ENCODE results near the gene SLC41A2.

DNA sequence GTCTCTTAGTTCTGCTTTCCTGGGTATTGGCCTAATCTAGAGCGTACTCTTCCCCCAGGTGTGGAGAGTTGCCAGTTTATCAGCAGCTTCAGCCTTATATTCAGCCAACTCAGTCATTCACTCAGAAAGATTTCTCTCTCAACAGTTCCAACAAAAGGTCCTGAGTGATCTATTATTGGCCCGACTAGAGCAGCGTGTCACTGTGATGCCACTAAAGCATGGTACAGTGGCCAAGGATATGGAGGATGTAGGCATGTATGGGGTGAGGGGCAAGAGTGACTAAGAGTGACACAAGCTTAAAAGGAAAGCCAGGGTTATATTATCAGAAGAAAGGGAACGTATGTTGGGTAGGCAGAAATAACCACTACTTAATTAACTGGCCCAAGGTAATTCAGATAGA, 32.9 kb upstream of the SLC41A2 start:
- TF ChIP-seq, protein P1, sequence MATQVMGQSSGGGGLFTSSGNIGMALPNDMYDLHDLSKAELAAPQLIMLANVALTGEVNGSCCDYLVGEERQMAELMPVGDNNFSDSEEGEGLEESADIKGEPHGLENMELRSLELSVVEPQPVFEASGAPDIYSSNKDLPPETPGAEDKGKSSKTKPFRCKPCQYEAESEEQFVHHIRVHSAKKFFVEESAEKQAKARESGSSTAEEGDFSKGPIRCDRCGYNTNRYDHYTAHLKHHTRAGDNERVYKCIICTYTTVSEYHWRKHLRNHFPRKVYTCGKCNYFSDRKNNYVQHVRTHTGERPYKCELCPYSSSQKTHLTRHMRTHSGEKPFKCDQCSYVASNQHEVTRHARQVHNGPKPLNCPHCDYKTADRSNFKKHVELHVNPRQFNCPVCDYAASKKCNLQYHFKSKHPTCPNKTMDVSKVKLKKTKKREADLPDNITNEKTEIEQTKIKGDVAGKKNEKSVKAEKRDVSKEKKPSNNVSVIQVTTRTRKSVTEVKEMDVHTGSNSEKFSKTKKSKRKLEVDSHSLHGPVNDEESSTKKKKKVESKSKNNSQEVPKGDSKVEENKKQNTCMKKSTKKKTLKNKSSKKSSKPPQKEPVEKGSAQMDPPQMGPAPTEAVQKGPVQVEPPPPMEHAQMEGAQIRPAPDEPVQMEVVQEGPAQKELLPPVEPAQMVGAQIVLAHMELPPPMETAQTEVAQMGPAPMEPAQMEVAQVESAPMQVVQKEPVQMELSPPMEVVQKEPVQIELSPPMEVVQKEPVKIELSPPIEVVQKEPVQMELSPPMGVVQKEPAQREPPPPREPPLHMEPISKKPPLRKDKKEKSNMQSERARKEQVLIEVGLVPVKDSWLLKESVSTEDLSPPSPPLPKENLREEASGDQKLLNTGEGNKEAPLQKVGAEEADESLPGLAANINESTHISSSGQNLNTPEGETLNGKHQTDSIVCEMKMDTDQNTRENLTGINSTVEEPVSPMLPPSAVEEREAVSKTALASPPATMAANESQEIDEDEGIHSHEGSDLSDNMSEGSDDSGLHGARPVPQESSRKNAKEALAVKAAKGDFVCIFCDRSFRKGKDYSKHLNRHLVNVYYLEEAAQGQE (IDR thresholded peaks at IDR 0.05; ENCODE audit: borderline replicate concordance in 1 of 2, low read depth in 1 of 2, low read length in 2 of 2), result no peak
- TF ChIP-seq FOXJ3 (CRISPR knock-in tag; IDR thresholded peaks at IDR 0.05; ENCODE audit: borderline replicate concordance), result no peak
- no peak for TF ChIP-seq ZNF274 (CRISPR knock-in tag; IDR thresholded peaks at IDR 0.05)
- no peak for TF ChIP-seq ATF1 (CRISPR knock-in tag; IDR thresholded peaks at IDR 0.05)
- TF ChIP-seq CHD4 (IDR thresholded peaks at IDR 0.05; ENCODE audit: borderline replicate concordance, low read length), result no peak
- TF ChIP-seq, protein P2, sequence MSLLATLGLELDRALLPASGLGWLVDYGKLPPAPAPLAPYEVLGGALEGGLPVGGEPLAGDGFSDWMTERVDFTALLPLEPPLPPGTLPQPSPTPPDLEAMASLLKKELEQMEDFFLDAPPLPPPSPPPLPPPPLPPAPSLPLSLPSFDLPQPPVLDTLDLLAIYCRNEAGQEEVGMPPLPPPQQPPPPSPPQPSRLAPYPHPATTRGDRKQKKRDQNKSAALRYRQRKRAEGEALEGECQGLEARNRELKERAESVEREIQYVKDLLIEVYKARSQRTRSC (CRISPR knock-in tag; IDR thresholded peaks at IDR 0.05; ENCODE audit: low read depth), result no peak
- no peak for TF ChIP-seq DPF2 (CRISPR knock-in tag; IDR thresholded peaks at IDR 0.05; ENCODE audit: borderline replicate concordance, low read depth)
- TF ChIP-seq GABPA (IDR thresholded peaks at IDR 0.05; ENCODE audit: low read depth, low read length), result no peak
- no peak for TF ChIP-seq GABPA (CRISPR knock-in tag; IDR thresholded peaks at IDR 0.05; ENCODE audit: low read depth)

All from HepG2 (cell line).